A549 (cell line): ENCODE data around the gene DCAF7. TPM values are rescaled to one million over a fixed set of nuclear protein-coding genes. Genes with fewer than 3 reads are reported as not detected.

Experiments
- ATAC-seq, 2 experiments: fragments of 200-7000 bp in 1 of 2; fragments of >200 bp in 1 of 2; cut with Nextera tagmentation in 1 of 2; cut with Tn5 transposase in 1 of 2; 3 replicates each; pipeline versions ENCODE4 v1.8.0 to v1.9.1; 2018 to 2020; ENCODE audit warnings: mild to moderate bottlenecking in 1 of 2, moderate library complexity in 1 of 2
- CTCF ChIA-PET: fragments of 300-600 bp; sonication (Branson Sonifier 250); formaldehyde crosslinking; extraction: SDS; loops from one replicate; lab custom pipeline; 2021; ENCODE audit warnings: antibody characterized with exemption, inconsistent platforms; lab: Yijun Ruan, JAX
- POLR2A ChIA-PET: fragments of 350-600 bp; formaldehyde crosslinking; extraction: SDS; loops from one replicate; lab custom pipeline; 2021; ENCODE audit warnings: antibody characterized with exemption, inconsistent platforms; lab: Yijun Ruan, JAX
- DNase-seq, 2 experiments: peaks; one replicate each; pipeline versions ENCODE4 v3.0.0 to v3.0.0-alpha.2; 2011 to 2016; ENCODE audit warnings: low read depth in 1 of 2, low spot score in 1 of 2
- FAIRE-seq: peaks from 2 replicates; lab custom pipeline; 2011; peaks lifted over from hg19 to GRCh38; lab: Jason Lieb, UNC
- H3K27ac ChIP-seq, 2 experiments: fragments of >200 bp; sonication (Bioruptor Twin); formaldehyde crosslinking; 3 replicates each; pipeline ENCODE4 v1.5.1; 2016 to 2017
- H3K4me1 ChIP-seq: fragments of >200 bp; sonication (Bioruptor Twin); formaldehyde crosslinking; 3 replicates; pipeline ENCODE4 v1.6.1; 2016
- H3K4me2 ChIP-seq: fragments of >200 bp; sonication (Bioruptor Twin); formaldehyde crosslinking; 3 replicates; pipeline ENCODE4 v1.6.1; 2016
- H3K4me3 ChIP-seq: fragments of >200 bp; sonication (Bioruptor Twin); formaldehyde crosslinking; 3 replicates; pipeline ENCODE4 v1.5.1; 2016
- H3K9me3 ChIP-seq: fragments of >200 bp; sonication (Bioruptor Twin); formaldehyde crosslinking; 3 replicates; pipeline ENCODE4 v1.6.1; 2016
- ATOH8 ChIP-seq: fragments of 250-450 bp; sonication (Bioruptor Pico); IDR thresholded peaks from 2 replicates; pipeline ENCODE4 v1.5.0; 2020; ENCODE audit warnings: low read depth, mild to moderate bottlenecking, moderate library complexity
- BHLHE40 ChIP-seq: IDR thresholded peaks from 2 replicates; pipeline ENCODE4 v1.6.1; 2012; ENCODE audit warnings: low read depth, low read length, inconsistent platforms
- CBX8 ChIP-seq: fragments of 200-600 bp; sonication (generic); IDR thresholded peaks from 2 replicates; pipeline ENCODE4 v1.6.1; 2016
- CEBPB ChIP-seq, 2 experiments: fragments of >200 bp in 1 of 2; sonication (Bioruptor Twin) in 1 of 2; formaldehyde crosslinking in 1 of 2; IDR thresholded peaks; 2 replicates each; pipeline ENCODE4 v1.6.1; 2012 to 2016
- CHD2 ChIP-seq: fragments of 150-350 bp; IDR thresholded peaks from 2 replicates; pipeline ENCODE4 v1.6.1; 2014; ENCODE audit warnings: low read length; ENCODE audit not compliant: partially characterized antibody
- FOSB ChIP-seq: fragments of 250-450 bp; sonication (Bioruptor Pico); IDR thresholded peaks from 2 replicates; pipeline ENCODE4 v1.5.0; 2020; ENCODE audit warnings: mild to moderate bottlenecking, moderate library complexity
- FOXS1 ChIP-seq: fragments of 250-450 bp; sonication (Bioruptor Pico); IDR thresholded peaks from 2 replicates; pipeline ENCODE4 v1.5.0; 2020; ENCODE audit warnings: mild to moderate bottlenecking, moderate library complexity
- GATA3 ChIP-seq: IDR thresholded peaks from 2 replicates; pipeline ENCODE4 v1.6.1; 2012; ENCODE audit warnings: borderline replicate concordance
- HMGXB4 ChIP-seq: fragments of 250-450 bp; sonication (Bioruptor Pico); IDR thresholded peaks from 2 replicates; pipeline ENCODE4 v1.5.0; 2021; ENCODE audit warnings: mild to moderate bottlenecking, moderate library complexity, borderline replicate concordance
- HOXB13 ChIP-seq: fragments of 250-450 bp; sonication (Bioruptor Pico); IDR thresholded peaks from 2 replicates; pipeline ENCODE4 v1.5.0; 2020; ENCODE audit warnings: low read depth, mild to moderate bottlenecking, moderate library complexity
- KDM1A ChIP-seq: fragments of 200-600 bp; sonication (generic); IDR thresholded peaks from 2 replicates; pipeline ENCODE4 v1.6.1; 2016; ENCODE audit warnings: low read depth, mild to moderate bottlenecking
- MYC ChIP-seq: IDR thresholded peaks from 2 replicates; pipeline ENCODE4 v1.6.1; 2012; ENCODE audit warnings: mild to moderate bottlenecking, inconsistent platforms, low read length, improper control_type of control experiment, borderline replicate concordance
- NFE2L2 ChIP-seq: fragments of 150-350 bp; conservative IDR thresholded peaks from 2 replicates; pipeline ENCODE4 v1.6.1; 2014; ENCODE audit warnings: low read length
- NPAS2 ChIP-seq: fragments of 250-450 bp; sonication (Bioruptor Pico); IDR thresholded peaks from 2 replicates; pipeline ENCODE4 v1.8.0; 2022; ENCODE audit warnings: mild to moderate bottlenecking, moderate library complexity, borderline replicate concordance
- NR3C1 ChIP-seq: fragments of >200 bp; sonication (Bioruptor Twin); formaldehyde crosslinking; IDR thresholded peaks from 3 replicates; pipeline ENCODE4 v1.6.1; 2017
- PHF8 ChIP-seq: fragments of 200-600 bp; sonication (generic); IDR thresholded peaks from 2 replicates; pipeline ENCODE4 v1.6.1; 2016; ENCODE audit warnings: low read depth, mild to moderate bottlenecking, antibody characterized with exemption, moderate library complexity, borderline replicate concordance
- REST ChIP-seq: fragments of 200-600 bp; sonication (generic); IDR thresholded peaks from 2 replicates; pipeline ENCODE4 v1.6.1; 2016; ENCODE audit warnings: antibody characterized with exemption, mild to moderate bottlenecking, moderate library complexity
- RFX5 ChIP-seq: fragments of 450-650 bp; IDR thresholded peaks from 2 replicates; pipeline ENCODE4 v1.7.1; 2014; ENCODE audit warnings: antibody characterized with exemption, mild to moderate bottlenecking, moderate library complexity
- TP53 ChIP-seq: fragments of 250-450 bp; sonication (Bioruptor Pico); IDR thresholded peaks from 2 replicates; pipeline ENCODE4 v1.5.0; 2021; ENCODE audit warnings: mild to moderate bottlenecking, moderate library complexity
- ZC3H11A ChIP-seq: fragments of 450-650 bp; IDR thresholded peaks from 2 replicates; pipeline ENCODE4 v1.6.1; 2014; ENCODE audit warnings: antibody characterized with exemption, mild to moderate bottlenecking
- ZFP36 ChIP-seq: fragments of 450-650 bp; IDR thresholded peaks from 2 replicates; pipeline ENCODE4 v1.6.1; 2014; ENCODE audit warnings: borderline replicate concordance; ENCODE audit not compliant: partially characterized antibody
- WGBS: methylation state at CpG from one replicate; pipeline ENCODE4 v1.1.6; 2017; ENCODE audit errors: missing lambda C conversion rate; 5-methylcytosine and 5-hydroxymethylcytosine counted together
- polyA plus RNA-seq, 4 experiments: library from polyadenylated mRNA; depleted of rRNA in 3 of 4; stranded (reverse); fragments of >200 nt; fragmentation: RNase III in 1 of 4; extraction: RNeasy Plus Mini Kit Qiagen cat#74134 plus additional on column Dnase treatment in 1 of 4; gene quantifications; 2 replicates in 3 of 4; 3 replicates in 1 of 4; pipeline ENCODE4 v1.2.3, GENCODE V29; 2011 to 2017

Gene DCAF7
- polyA plus RNA-seq, 2 of the 4 experiments (the other 2 are of a cell fraction): 37.9 to 51.4 TPM

- Histone ChIP-seq H3K27ac (no peak overlapping the region), H3K4me1 (no peaks in the 10 kb centered on the region), H3K4me2 (no peak overlapping the region), H3K9me3 (no peaks in the 10 kb centered on the region), H3K4me3 (no peak overlapping the region)
- FAIRE-seq (no peak), DNase-seq (no peak), ATAC-seq (no peak)
- TF ChIP-seq HOXB13 (CRISPR knock-in tag): no peak
- no peak for TF ChIP-seq TP53
- no peak for TF ChIP-seq NFE2L2
- TF ChIP-seq CHD2: no peak
- no peak for TF ChIP-seq KDM1A
- TF ChIP-seq GATA3: no peak
- no peak for TF ChIP-seq PHF8
- no peak for TF ChIP-seq NR3C1
- no peak for TF ChIP-seq CEBPB (IDR thresholded peaks at IDR 0.05)
- no peak for TF ChIP-seq CBX8
- TF ChIP-seq REST: no peak
- TF ChIP-seq ZC3H11A: no peak
- no peak for TF ChIP-seq BHLHE40
- ChIA-PET POLR2A (no interaction called here), CTCF (interaction anchor here (1.0 to 2.3 kb wide), 9 partner anchors 13 to 81 kb away, joined by 3 to 8 read pairs (median 3); partner anchors contain the start of gene DCAF7)
- WGBS: 61% methylated on average over 10 of the region's 10 CpGs
Observed at GRCh38 chr17:63531022-63531965, 19.0 kb upstream of the DCAF7 start.

- ATAC-seq: peak in 1 of 2 experiments; percentile 44; a peak in 3 of 6 replicates
- Histone ChIP-seq H3K4me3 (no peak overlapping the region), H3K4me1 (no peaks in the 10 kb centered on the region), H3K4me2 (no peak overlapping the region), H3K27ac (no peak overlapping the region), H3K9me3 (no peaks in the 10 kb centered on the region)
- no peak for FAIRE-seq
- CTCF ChIA-PET: interaction anchor here (0.5 to 1.3 kb wide), 2 partner anchors 108 to 458 kb away, joined by 3 to 4 read pairs; no protein-coding TSS in a partner anchor
- 78% methylated on average over 19 of the region's 20 CpGs for WGBS
- DNase-seq: peak in 1 of 2 experiments; percentile 29
- POLR2A ChIA-PET: no interaction called here
- no peak for TF ChIP-seq FOXS1 (CRISPR knock-in tag)
- no peak for TF ChIP-seq CEBPB (IDR thresholded peaks at IDR 0.05)
- no peak for TF ChIP-seq FOSB (CRISPR knock-in tag)
- TF ChIP-seq RFX5: no peak
- TF ChIP-seq KDM1A: no peak
- no peak for TF ChIP-seq ZFP36
- no peak for TF ChIP-seq HMGXB4
- no peak for TF ChIP-seq ATOH8 (CRISPR knock-in tag)
- TF ChIP-seq MYC: no peak
- TF ChIP-seq PHF8: no peak
- TF ChIP-seq NPAS2 (CRISPR knock-in tag): no peak
- TF ChIP-seq NR3C1: no peak
Observed at GRCh38 chr17:63533433-63534077, 16.7 kb upstream of the DCAF7 start.
